OCI-LY1 (cell line): Measurements from ENCODE around the gene ADPRM.

Source experiments
- H2AFZ ChIP-seq: fragments of 200-600 bp; sonication (generic), shearing (Covaris generic); 2 replicates; pipeline ENCODE4 v1.6.0; 2014; ENCODE audit warnings: antibody characterized with exemption, mild to moderate bottlenecking, low read length
- H3F3A ChIP-seq: fragments of 200-600 bp; sonication (generic), shearing (Covaris generic); 2 replicates; pipeline ENCODE4 v1.6.0; 2014; ENCODE audit warnings: mild to moderate bottlenecking, antibody characterized with exemption, low read length, moderate library complexity; ENCODE audit not compliant: insufficient read depth
- H3K27ac ChIP-seq: fragments of 200-600 bp; sonication (generic); 2 replicates; pipeline ENCODE4 v1.5.1; 2014; ENCODE audit warnings: low read length, mixed run types, mild to moderate bottlenecking, low read depth; ENCODE audit not compliant: poor library complexity, severe bottlenecking
- H3K27me3 ChIP-seq: fragments of 200-600 bp; sonication (generic); 2 replicates; pipeline ENCODE4 v1.6.0; 2014; ENCODE audit warnings: antibody characterized with exemption, mild to moderate bottlenecking, low read length, moderate library complexity; ENCODE audit not compliant: insufficient read depth
- H3K36me3 ChIP-seq: fragments of 200-600 bp; sonication (generic); 2 replicates; pipeline ENCODE4 v1.6.1; 2014; ENCODE audit warnings: mild to moderate bottlenecking, antibody characterized with exemption, low read length, moderate library complexity, mixed read lengths; ENCODE audit not compliant: insufficient read depth
- H3K4me1 ChIP-seq: fragments of 200-600 bp; sonication (generic); 2 replicates; pipeline ENCODE4 v1.5.1; 2014; ENCODE audit warnings: mild to moderate bottlenecking, low read length, moderate library complexity; ENCODE audit not compliant: insufficient read depth, severe bottlenecking
- H3K4me2 ChIP-seq: fragments of 200-600 bp; sonication (generic), shearing (Covaris generic); 2 replicates; pipeline ENCODE4 v1.6.1; 2014; ENCODE audit warnings: low read length
- H3K4me3 ChIP-seq: fragments of 200-600 bp; sonication (generic); 2 replicates; pipeline ENCODE4 v1.5.1; 2014; ENCODE audit warnings: low read length, low read depth, mild to moderate bottlenecking, mixed read lengths; ENCODE audit not compliant: poor library complexity, severe bottlenecking
- H3K79me2 ChIP-seq: fragments of 200-600 bp; shearing (Covaris generic); 2 replicates; pipeline ENCODE4 v1.6.1; 2016; ENCODE audit warnings: mixed run types, low read length, mixed read lengths; ENCODE audit not compliant: insufficient read depth
- H3K9ac ChIP-seq: fragments of 200-600 bp; sonication (generic), shearing (Covaris generic); 2 replicates; pipeline ENCODE4 v1.6.1; 2014; ENCODE audit warnings: mild to moderate bottlenecking, low read length, mixed read lengths
- H3K9me2 ChIP-seq: fragments of 200-600 bp; sonication (generic), shearing (Covaris generic); 2 replicates; pipeline ENCODE4 v1.6.1; 2014; ENCODE audit warnings: low read depth, mild to moderate bottlenecking, low read length, mixed read lengths
- H3K9me3 ChIP-seq: fragments of 200-600 bp; shearing (Covaris generic); 2 replicates; pipeline ENCODE4 v1.6.1; 2014; ENCODE audit warnings: low read length, mixed read lengths
- H4K20me1 ChIP-seq: fragments of 200-600 bp; sonication (generic), shearing (Covaris generic); 2 replicates; pipeline ENCODE4 v1.6.0; 2016; ENCODE audit warnings: mild to moderate bottlenecking, low read length; ENCODE audit not compliant: insufficient read depth
- EZH2 ChIP-seq: fragments of 200-600 bp; sonication (generic), shearing (Covaris generic); IDR thresholded peaks from 2 replicates; pipeline ENCODE4 v1.8.0; 2017; ENCODE audit warnings: borderline replicate concordance, mixed run types, mild to moderate bottlenecking, antibody characterized with exemption, low read length, moderate library complexity, mixed read lengths
- TF ChIP-seq, protein P1 (sequence below): fragments of 200-600 bp; sonication (generic), shearing (Covaris generic); IDR thresholded peaks from 2 replicates; pipeline ENCODE4 v1.5.1; 2017; ENCODE audit warnings: mild to moderate bottlenecking, antibody characterized with exemption, low read length, moderate library complexity, mixed read lengths

The ADPRM gene

DNA sequence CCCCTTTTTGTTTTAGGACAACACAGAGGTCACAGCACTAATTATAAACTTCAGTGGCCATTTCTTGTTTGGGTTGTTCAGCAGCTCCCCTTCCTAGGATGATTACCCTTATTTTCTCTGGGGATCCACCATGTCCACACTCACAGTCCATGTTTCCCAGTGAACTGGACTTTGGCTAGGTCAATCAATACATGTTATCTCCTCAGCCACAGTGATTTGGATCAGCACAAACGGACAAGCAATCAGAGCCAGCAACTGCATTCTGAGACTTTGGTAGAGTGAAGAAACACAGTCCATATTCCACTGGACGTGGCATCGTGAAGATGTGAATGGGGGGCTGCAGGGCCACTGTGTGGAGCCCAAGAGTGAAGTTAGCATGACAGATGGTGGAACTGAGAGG lies 27.9 kb downstream of the ADPRM start:
- H3K79me2 ChIP-seq = no peaks in the 10 kb centered on the region
- no peaks in the 10 kb centered on the region for H3K9me3 ChIP-seq
- H3K4me2 ChIP-seq = no peak overlapping the region
- no peak overlapping the region for H2AFZ ChIP-seq
- TF ChIP-seq, protein P1, sequence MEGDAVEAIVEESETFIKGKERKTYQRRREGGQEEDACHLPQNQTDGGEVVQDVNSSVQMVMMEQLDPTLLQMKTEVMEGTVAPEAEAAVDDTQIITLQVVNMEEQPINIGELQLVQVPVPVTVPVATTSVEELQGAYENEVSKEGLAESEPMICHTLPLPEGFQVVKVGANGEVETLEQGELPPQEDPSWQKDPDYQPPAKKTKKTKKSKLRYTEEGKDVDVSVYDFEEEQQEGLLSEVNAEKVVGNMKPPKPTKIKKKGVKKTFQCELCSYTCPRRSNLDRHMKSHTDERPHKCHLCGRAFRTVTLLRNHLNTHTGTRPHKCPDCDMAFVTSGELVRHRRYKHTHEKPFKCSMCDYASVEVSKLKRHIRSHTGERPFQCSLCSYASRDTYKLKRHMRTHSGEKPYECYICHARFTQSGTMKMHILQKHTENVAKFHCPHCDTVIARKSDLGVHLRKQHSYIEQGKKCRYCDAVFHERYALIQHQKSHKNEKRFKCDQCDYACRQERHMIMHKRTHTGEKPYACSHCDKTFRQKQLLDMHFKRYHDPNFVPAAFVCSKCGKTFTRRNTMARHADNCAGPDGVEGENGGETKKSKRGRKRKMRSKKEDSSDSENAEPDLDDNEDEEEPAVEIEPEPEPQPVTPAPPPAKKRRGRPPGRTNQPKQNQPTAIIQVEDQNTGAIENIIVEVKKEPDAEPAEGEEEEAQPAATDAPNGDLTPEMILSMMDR = no peak
- TF ChIP-seq EZH2 = no peak
- H3K4me1 ChIP-seq = peaks cover 4% of the 10 kb centered on the region
- no peaks in the 10 kb centered on the region for H4K20me1 ChIP-seq
- H3K9ac ChIP-seq = no peak overlapping the region
- H3F3A ChIP-seq = no peaks in the 10 kb centered on the region
- H3K27me3 ChIP-seq = no peaks in the 10 kb centered on the region
- no peak overlapping the region for H3K4me3 ChIP-seq
- no peaks in the 10 kb centered on the region for H3K36me3 ChIP-seq
- no peaks in the 10 kb centered on the region for H3K9me2 ChIP-seq
- H3K27ac ChIP-seq = no peak overlapping the region

DNA sequence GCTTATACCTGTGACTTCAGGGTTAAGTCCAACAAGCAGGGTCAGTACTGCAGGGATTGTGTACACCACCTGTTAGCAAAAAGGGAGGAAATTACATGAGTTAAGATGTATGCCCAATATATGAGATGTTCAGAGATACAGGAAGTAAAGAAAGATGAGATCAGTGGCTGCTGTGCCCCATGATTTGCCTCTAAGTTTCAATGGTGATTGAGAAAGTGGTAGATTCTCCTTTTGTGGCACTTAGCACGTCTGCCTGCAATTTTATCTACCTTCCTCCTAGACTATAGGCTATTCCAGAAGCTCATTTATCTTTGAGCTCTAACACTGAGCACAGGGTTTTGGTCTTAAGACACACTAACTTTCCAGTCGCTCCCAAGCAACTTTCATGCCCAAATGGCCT lies 28.8 kb downstream of the ADPRM start:
- no peaks in the 10 kb centered on the region for H4K20me1 ChIP-seq
- no peaks in the 10 kb centered on the region for H3K79me2 ChIP-seq
- no peaks in the 10 kb centered on the region for H3F3A ChIP-seq
- H3K9ac ChIP-seq = no peak overlapping the region
- H2AFZ ChIP-seq = no peak overlapping the region
- no peak overlapping the region for H3K4me2 ChIP-seq
- H3K4me1 ChIP-seq = peaks cover 4% of the 10 kb centered on the region
- no peaks in the 10 kb centered on the region; the same call in 1 of the 2 replicates for H3K27me3 ChIP-seq
- no peaks in the 10 kb centered on the region for H3K36me3 ChIP-seq
- no peaks in the 10 kb centered on the region for H3K9me2 ChIP-seq
- H3K4me3 ChIP-seq = no peak overlapping the region
- H3K9me3 ChIP-seq = no peaks in the 10 kb centered on the region
- no peak overlapping the region for H3K27ac ChIP-seq
- TF ChIP-seq, protein P1 = no peak
- no peak for TF ChIP-seq EZH2

DNA sequence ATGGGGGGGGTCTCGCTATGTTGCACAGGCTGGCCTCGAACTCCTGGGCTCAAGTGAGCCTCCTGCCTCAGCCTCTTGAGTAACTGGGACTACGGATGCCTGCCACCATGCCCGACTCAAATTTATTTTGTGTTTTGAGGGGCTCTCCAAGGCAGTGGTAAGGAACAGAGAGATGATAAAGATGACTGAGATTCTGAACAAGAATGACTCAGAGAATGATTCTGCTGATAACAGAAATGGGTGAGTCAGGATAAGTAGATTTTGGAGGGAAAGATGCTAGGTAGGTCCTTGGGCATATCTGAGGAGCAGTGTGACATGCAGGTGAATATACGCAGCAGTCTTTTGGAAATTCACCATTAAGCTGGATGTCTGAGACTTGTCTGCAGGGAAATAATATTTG lies 29.8 kb downstream of the ADPRM start:
- H3K9ac ChIP-seq = no peak overlapping the region
- TF ChIP-seq EZH2 = no peak
- TF ChIP-seq, protein P1 = no peak
- no peak overlapping the region for H3K27ac ChIP-seq

More for the DNA sequence above, 29.8 kb downstream of the ADPRM start:
- no peaks in the 10 kb centered on the region for H4K20me1 ChIP-seq
- no peaks in the 10 kb centered on the region; the same call in 1 of the 2 replicates for H3K27me3 ChIP-seq
- no peaks in the 10 kb centered on the region for H3K36me3 ChIP-seq
- no peak overlapping the region for H3K4me3 ChIP-seq
- no peaks in the 10 kb centered on the region for H3K9me3 ChIP-seq
- no peak overlapping the region for H3K4me2 ChIP-seq
- H3K4me1 ChIP-seq = peaks cover 4% of the 10 kb centered on the region
- H3K79me2 ChIP-seq = no peaks in the 10 kb centered on the region
- H2AFZ ChIP-seq = no peak overlapping the region
- H3K9me2 ChIP-seq = no peaks in the 10 kb centered on the region
- H3F3A ChIP-seq = no peaks in the 10 kb centered on the region
